HepG2 (cell line): Measurements from ENCODE around the gene ZDHHC3.

Experiments
- CEBPB ChIP-seq: IDR thresholded peaks from 2 replicates; pipeline ENCODE4 v1.6.1; 2011; ENCODE audit warnings: low read depth, low read length, improper control_type of control experiment, borderline replicate concordance
- MAFG ChIP-seq: sonication (generic); formaldehyde crosslinking; IDR thresholded peaks from 2 replicates; pipeline ENCODE4 v1.5.1; 2020; ENCODE audit warnings: mild to moderate bottlenecking, missing genetic modification reagents
- MIXL1 ChIP-seq: IDR thresholded peaks from 2 replicates; pipeline ENCODE4 v1.6.1; 2016
- MXD4 ChIP-seq: IDR thresholded peaks from 2 replicates; pipeline ENCODE4 v1.6.1; 2016; ENCODE audit warnings: mild to moderate bottlenecking, missing biosample characterization, missing genetic modification reagents
- NR2F1 ChIP-seq, 2 experiments: fragments of 450-650 bp in 1 of 2; formaldehyde crosslinking in 1 of 2; IDR thresholded peaks; 2 replicates each; pipeline versions ENCODE4 v1.5.0 to v1.6.1; 2016 to 2020; ENCODE audit warnings: mild to moderate bottlenecking in 1 of 2, missing compliant biosample characterization in 1 of 2, missing genetic modification reagents in 1 of 2, moderate library complexity in 1 of 2
- REXO4 ChIP-seq: sonication (generic); formaldehyde crosslinking; IDR thresholded peaks from 2 replicates; pipeline ENCODE4 v1.8.0; 2022; ENCODE audit warnings: missing genetic modification reagents, mild to moderate bottlenecking, borderline replicate concordance
- SP2 ChIP-seq: sonication (generic); formaldehyde crosslinking; IDR thresholded peaks from 2 replicates; pipeline ENCODE4 v1.5.1; 2020; ENCODE audit warnings: mild to moderate bottlenecking, missing genetic modification reagents
- ZKSCAN1 ChIP-seq: fragments of 150-350 bp; IDR thresholded peaks from 2 replicates; pipeline ENCODE4 v1.6.1; 2014; ENCODE audit warnings: low read length
- ZNF501 ChIP-seq: sonication (generic); formaldehyde crosslinking; IDR thresholded peaks from 2 replicates; pipeline ENCODE4 v1.5.1; 2020; ENCODE audit warnings: mild to moderate bottlenecking, moderate library complexity, missing genetic modification reagents
- ZNF790 ChIP-seq: sonication (generic); formaldehyde crosslinking; IDR thresholded peaks from 2 replicates; pipeline ENCODE4 v1.8.0; 2022; ENCODE audit warnings: missing genetic modification reagents, mild to moderate bottlenecking, borderline replicate concordance
- ZNF883 ChIP-seq: sonication (generic); formaldehyde crosslinking; IDR thresholded peaks from 2 replicates; pipeline ENCODE4 v1.5.1; 2020; ENCODE audit warnings: mild to moderate bottlenecking, missing genetic modification reagents; ENCODE audit errors: not compliant biosample characterization
- TF ChIP-seq, protein P1 (sequence below): sonication (generic); formaldehyde crosslinking; IDR thresholded peaks from 2 replicates; pipeline ENCODE4 v1.5.0; 2020; ENCODE audit warnings: mild to moderate bottlenecking, missing genetic modification reagents, moderate library complexity
- TF ChIP-seq, protein P2 (sequence below): sonication (generic); formaldehyde crosslinking; IDR thresholded peaks from 2 replicates; pipeline ENCODE4 v1.4.0; 2020; ENCODE audit warnings: missing genetic modification reagents, borderline replicate concordance
- TF ChIP-seq, protein P3 (sequence below): sonication (generic); formaldehyde crosslinking; conservative IDR thresholded peaks from 2 replicates; pipeline ENCODE4 v1.8.0; 2022; ENCODE audit warnings: mild to moderate bottlenecking, moderate library complexity, missing genetic modification reagents

DNA sequence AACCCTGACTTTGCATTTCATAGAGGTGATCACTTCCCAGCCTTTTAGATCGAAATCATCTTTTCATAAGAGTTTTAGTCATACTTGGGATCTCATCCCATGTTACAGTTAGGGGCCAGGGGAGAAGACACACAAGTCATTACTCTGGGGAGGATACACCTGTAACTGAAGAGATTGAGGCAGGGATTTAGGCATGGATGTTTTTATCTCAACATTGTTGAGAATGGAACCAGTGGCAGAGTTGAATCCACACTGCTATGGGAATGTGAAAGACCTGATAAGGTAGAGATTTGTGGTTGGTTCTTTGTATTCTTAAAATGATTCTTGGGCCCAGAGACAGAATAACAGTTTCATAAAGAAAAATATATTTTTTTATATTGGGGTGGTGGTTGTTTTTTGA lies 33.9 kb upstream of the ZDHHC3 start:
- TF ChIP-seq, protein P1, sequence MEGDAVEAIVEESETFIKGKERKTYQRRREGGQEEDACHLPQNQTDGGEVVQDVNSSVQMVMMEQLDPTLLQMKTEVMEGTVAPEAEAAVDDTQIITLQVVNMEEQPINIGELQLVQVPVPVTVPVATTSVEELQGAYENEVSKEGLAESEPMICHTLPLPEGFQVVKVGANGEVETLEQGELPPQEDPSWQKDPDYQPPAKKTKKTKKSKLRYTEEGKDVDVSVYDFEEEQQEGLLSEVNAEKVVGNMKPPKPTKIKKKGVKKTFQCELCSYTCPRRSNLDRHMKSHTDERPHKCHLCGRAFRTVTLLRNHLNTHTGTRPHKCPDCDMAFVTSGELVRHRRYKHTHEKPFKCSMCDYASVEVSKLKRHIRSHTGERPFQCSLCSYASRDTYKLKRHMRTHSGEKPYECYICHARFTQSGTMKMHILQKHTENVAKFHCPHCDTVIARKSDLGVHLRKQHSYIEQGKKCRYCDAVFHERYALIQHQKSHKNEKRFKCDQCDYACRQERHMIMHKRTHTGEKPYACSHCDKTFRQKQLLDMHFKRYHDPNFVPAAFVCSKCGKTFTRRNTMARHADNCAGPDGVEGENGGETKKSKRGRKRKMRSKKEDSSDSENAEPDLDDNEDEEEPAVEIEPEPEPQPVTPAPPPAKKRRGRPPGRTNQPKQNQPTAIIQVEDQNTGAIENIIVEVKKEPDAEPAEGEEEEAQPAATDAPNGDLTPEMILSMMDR = no peak
- TF ChIP-seq SP2 = no peak
- TF ChIP-seq MIXL1 = no peak
- no peak for TF ChIP-seq ZNF883 (CRISPR knock-in tag)
- no peak for TF ChIP-seq MXD4 (CRISPR knock-in tag)
- TF ChIP-seq ZKSCAN1 = no peak
- TF ChIP-seq NR2F1 (CRISPR knock-in tag; IDR thresholded peaks at IDR 0.05) = no peak
- TF ChIP-seq ZNF501 (CRISPR knock-in tag) = no peak
- TF ChIP-seq, protein P2, sequence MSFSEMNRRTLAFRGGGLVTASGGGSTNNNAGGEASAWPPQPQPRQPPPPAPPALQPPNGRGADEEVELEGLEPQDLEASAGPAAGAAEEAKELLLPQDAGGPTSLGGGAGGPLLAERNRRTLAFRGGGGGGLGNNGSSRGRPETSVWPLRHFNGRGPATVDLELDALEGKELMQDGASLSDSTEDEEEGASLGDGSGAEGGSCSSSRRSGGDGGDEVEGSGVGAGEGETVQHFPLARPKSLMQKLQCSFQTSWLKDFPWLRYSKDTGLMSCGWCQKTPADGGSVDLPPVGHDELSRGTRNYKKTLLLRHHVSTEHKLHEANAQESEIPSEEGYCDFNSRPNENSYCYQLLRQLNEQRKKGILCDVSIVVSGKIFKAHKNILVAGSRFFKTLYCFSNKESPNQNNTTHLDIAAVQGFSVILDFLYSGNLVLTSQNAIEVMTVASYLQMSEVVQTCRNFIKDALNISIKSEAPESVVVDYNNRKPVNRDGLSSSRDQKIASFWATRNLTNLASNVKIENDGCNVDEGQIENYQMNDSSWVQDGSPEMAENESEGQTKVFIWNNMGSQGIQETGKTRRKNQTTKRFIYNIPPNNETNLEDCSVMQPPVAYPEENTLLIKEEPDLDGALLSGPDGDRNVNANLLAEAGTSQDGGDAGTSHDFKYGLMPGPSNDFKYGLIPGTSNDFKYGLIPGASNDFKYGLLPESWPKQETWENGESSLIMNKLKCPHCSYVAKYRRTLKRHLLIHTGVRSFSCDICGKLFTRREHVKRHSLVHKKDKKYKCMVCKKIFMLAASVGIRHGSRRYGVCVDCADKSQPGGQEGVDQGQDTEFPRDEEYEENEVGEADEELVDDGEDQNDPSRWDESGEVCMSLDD (CRISPR knock-in tag) = no peak
- no peak for TF ChIP-seq ZNF790 (CRISPR knock-in tag)
- no peak for TF ChIP-seq REXO4 (CRISPR knock-in tag)
- no peak for TF ChIP-seq MAFG (CRISPR knock-in tag)
- TF ChIP-seq CEBPB = no peak
- TF ChIP-seq, protein P3, sequence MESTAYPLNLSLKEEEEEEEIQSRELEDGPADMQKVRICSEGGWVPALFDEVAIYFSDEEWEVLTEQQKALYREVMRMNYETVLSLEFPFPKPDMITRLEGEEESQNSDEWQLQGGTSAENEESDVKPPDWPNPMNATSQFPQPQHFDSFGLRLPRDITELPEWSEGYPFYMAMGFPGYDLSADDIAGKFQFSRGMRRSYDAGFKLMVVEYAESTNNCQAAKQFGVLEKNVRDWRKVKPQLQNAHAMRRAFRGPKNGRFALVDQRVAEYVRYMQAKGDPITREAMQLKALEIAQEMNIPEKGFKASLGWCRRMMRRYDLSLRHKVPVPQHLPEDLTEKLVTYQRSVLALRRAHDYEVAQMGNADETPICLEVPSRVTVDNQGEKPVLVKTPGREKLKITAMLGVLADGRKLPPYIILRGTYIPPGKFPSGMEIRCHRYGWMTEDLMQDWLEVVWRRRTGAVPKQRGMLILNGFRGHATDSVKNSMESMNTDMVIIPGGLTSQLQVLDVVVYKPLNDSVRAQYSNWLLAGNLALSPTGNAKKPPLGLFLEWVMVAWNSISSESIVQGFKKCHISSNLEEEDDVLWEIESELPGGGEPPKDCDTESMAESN (CRISPR knock-in tag) = no peak
